ENCODE results near the gene HEPHL1. TPM values are rescaled to one million over a fixed set of nuclear protein-coding genes. Genes with fewer than 3 reads are reported as not detected.

The HEPHL1 gene
- total and polyA plus RNA-seq, 5 donors, result not detected

GRCh38 chr11:94088906-94089305, 67.8 kb downstream of the HEPHL1 start:
- ATAC-seq (no peak), DNase-seq (no peak)
- WGBS, result 78% methylated on average over 21 of the region's 21 CpGs
- Histone ChIP-seq H3K4me1 (ENCODE audit: control insufficient read depth, insufficient read depth, low read length) (no peaks in the 10 kb centered on the region), H3K9me3 (ENCODE audit: control insufficient read depth, low read length) (no peaks in the 10 kb centered on the region), H3K27ac (ENCODE audit: low read length) (no peak overlapping the region), H3K4me3 (ENCODE audit: low read length) (no peak overlapping the region), H3K27me3 (ENCODE audit: control insufficient read depth, insufficient read depth) (no peaks in the 10 kb centered on the region)
- intact Hi-C loops (cut with DNase I), result no loop called here

- WGBS, result 88% methylated on average over 6 of the region's 6 CpGs
- no peak for ATAC-seq
- no peaks in the 10 kb centered on the region for H3K9me3 ChIP-seq (ENCODE audit: control insufficient read depth, low read length)
- no peak overlapping the region for H3K4me3 ChIP-seq (ENCODE audit: low read length)
- no peak for DNase-seq
- no peaks in the 10 kb centered on the region for H3K27me3 ChIP-seq (ENCODE audit: control insufficient read depth, insufficient read depth)
- no peak overlapping the region for H3K27ac ChIP-seq (ENCODE audit: low read length)
- H3K4me1 ChIP-seq (ENCODE audit: control insufficient read depth, insufficient read depth, low read length), result no peaks in the 10 kb centered on the region
- intact Hi-C loops (cut with DNase I), result no loop called here
These were observed 68.2 kb downstream of the HEPHL1 start for GRCh38 chr11:94089341-94089740.

GRCh38 chr11:94090401-94090800, 69.2 kb downstream of the HEPHL1 start:
- DNase-seq (no peak), ATAC-seq (no peak)
- no peak overlapping the region for H3K27ac ChIP-seq (ENCODE audit: low read length)
- no peaks in the 10 kb centered on the region for H3K4me1 ChIP-seq (ENCODE audit: control insufficient read depth, insufficient read depth, low read length)
- 38% methylated on average over 1 of the region's 1 CpG for WGBS
- intact Hi-C loops (cut with DNase I), result no loop called here
- H3K27me3 ChIP-seq (ENCODE audit: control insufficient read depth, insufficient read depth), result no peaks in the 10 kb centered on the region
- no peak overlapping the region for H3K4me3 ChIP-seq (ENCODE audit: low read length)
- H3K9me3 ChIP-seq (ENCODE audit: control insufficient read depth, low read length), result no peaks in the 10 kb centered on the region

DNA sequence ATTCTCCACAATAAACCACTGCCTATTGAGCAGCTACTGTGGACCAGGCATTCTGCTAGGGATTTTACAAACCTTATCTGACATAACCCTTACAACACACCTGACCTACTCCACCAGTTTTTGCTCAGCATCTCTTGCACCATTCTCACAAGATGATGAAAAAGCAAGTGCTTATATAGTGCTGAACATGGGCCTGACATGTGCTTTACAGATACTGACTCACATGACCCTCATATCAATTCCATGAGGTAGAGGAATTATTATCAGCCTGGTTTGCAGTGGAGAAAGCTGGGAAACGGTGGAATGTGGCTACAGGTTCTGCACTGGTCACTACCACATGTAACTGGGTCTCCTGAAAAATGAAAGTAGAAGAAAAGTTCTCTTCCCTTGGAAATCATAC, 69.9 kb downstream of the HEPHL1 start:
- Histone ChIP-seq H3K9me3 (ENCODE audit: control insufficient read depth, low read length) (no peaks in the 10 kb centered on the region), H3K27me3 (ENCODE audit: control insufficient read depth, insufficient read depth) (no peaks in the 10 kb centered on the region), H3K27ac (ENCODE audit: low read length) (no peak overlapping the region), H3K4me1 (ENCODE audit: control insufficient read depth, insufficient read depth, low read length) (no peaks in the 10 kb centered on the region), H3K4me3 (ENCODE audit: low read length) (no peak overlapping the region)
- no peak for ATAC-seq
- 49% methylated on average over 1 of the region's 1 CpG for WGBS
- intact Hi-C loops (cut with DNase I), result no loop called here
- no peak for DNase-seq

DNA sequence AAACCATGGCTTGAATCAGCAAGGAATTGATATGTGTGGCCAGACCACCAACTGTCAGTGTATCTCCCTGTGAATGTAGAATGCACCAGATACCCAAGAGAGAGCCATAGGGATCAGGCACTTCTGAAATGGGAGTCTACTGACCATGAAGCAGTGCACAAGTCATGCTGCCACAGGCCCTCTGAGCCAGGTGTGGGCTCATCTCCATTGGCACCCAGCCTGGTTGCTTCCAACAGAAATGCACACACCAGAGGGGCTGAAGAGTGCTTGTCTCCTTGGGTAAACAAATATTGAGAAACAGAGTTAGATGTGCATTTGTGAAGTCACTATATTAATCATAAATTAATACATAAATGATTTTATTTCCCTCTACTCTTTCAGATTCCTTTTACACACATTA, 79.1 kb downstream of the HEPHL1 start:
- Histone ChIP-seq H3K27ac (ENCODE audit: low read length) (no peak overlapping the region), H3K9me3 (ENCODE audit: control insufficient read depth, low read length) (peaks cover 2% of the 10 kb centered on the region), H3K4me3 (ENCODE audit: low read length) (no peak overlapping the region), H3K4me1 (ENCODE audit: control insufficient read depth, insufficient read depth, low read length) (no peaks in the 10 kb centered on the region), H3K27me3 (ENCODE audit: control insufficient read depth, insufficient read depth) (no peaks in the 10 kb centered on the region)
- no peak for DNase-seq
- no peak for ATAC-seq
- intact Hi-C loops (cut with DNase I), result no loop called here

DNA sequence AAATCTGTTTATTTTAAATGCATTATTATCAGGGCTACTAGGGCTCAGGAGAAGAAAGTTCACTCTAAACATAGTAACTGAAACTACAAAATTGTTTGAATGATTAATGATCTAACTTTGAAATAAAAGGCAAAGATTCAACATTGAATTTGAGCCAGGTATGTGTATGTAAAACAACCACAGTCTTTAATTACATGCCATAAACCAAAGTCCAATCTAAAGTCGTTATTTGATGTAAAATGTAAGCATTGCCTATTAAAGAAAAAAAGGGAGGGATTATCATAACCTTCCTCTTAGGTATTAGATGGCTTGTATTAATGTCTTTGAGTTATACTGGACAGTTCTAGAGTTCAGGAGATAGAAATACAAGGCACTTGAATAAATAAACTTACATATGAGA, 82.3 kb downstream of the HEPHL1 start:
- WGBS, result 71% methylated on average over 1 of the region's 1 CpG
- no peaks in the 10 kb centered on the region for H3K4me1 ChIP-seq (ENCODE audit: control insufficient read depth, insufficient read depth, low read length)
- H3K4me3 ChIP-seq (ENCODE audit: low read length), result no peak overlapping the region
- peaks cover 2% of the 10 kb centered on the region for H3K9me3 ChIP-seq (ENCODE audit: control insufficient read depth, low read length)
- intact Hi-C loops (cut with DNase I), result no loop called here
- DNase-seq (no peak), ATAC-seq (no peak)
- H3K27ac ChIP-seq (ENCODE audit: low read length), result no peak overlapping the region
- H3K27me3 ChIP-seq (ENCODE audit: control insufficient read depth, insufficient read depth), result no peaks in the 10 kb centered on the region

- no peak for ATAC-seq
- Histone ChIP-seq H3K27ac (ENCODE audit: low read length) (no peak overlapping the region), H3K27me3 (ENCODE audit: control insufficient read depth, insufficient read depth) (no peaks in the 10 kb centered on the region), H3K4me1 (ENCODE audit: control insufficient read depth, insufficient read depth, low read length) (no peaks in the 10 kb centered on the region), H3K9me3 (ENCODE audit: control insufficient read depth, low read length) (peaks cover 2% of the 10 kb centered on the region), H3K4me3 (ENCODE audit: low read length) (no peak overlapping the region)
- intact Hi-C loops (cut with DNase I), result no loop called here
- DNase-seq, result no peak
These were observed 83.6 kb downstream of the HEPHL1 start for GRCh38 chr11:94104734-94105133.

DNA sequence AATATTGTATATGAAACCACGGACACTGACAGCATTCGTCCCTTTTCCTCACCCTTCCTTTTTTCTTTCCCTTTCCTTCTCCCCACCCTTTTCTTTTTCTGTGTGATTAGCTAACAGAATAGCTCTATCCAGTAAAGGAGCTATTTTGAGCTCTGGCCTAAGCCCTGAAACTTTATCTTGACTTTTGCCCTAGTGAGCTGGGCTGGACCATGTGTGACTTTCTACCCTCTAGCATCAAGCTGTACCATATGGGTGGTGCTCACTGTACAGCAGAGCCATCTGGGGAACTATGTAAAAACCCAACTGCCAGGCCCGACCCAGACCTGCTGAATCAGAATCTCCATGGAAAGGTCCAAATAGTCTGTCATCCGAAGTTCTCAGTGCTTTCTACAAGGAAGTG, 85.6 kb downstream of the HEPHL1 start:
- intact Hi-C loops (cut with DNase I), result no loop called here
- ATAC-seq, result peak in 1 of 2 donors; percentile 63
- WGBS, result 83% methylated on average over 4 of the region's 4 CpGs
- no peaks in the 10 kb centered on the region for H3K27me3 ChIP-seq (ENCODE audit: control insufficient read depth, insufficient read depth)
- H3K27ac ChIP-seq (ENCODE audit: low read length), result no peak overlapping the region
- H3K4me3 ChIP-seq (ENCODE audit: low read length), result no peak overlapping the region
- no peaks in the 10 kb centered on the region for H3K9me3 ChIP-seq (ENCODE audit: control insufficient read depth, low read length)
- DNase-seq, result no peak
- H3K4me1 ChIP-seq (ENCODE audit: control insufficient read depth, insufficient read depth, low read length), result no peaks in the 10 kb centered on the region

- intact Hi-C loops (cut with DNase I), result no loop called here
- Histone ChIP-seq H3K27me3 (ENCODE audit: control insufficient read depth, insufficient read depth) (no peaks in the 10 kb centered on the region), H3K9me3 (ENCODE audit: control insufficient read depth, low read length) (no peaks in the 10 kb centered on the region), H3K4me1 (ENCODE audit: control insufficient read depth, insufficient read depth, low read length) (no peaks in the 10 kb centered on the region), H3K27ac (ENCODE audit: low read length) (no peak overlapping the region), H3K4me3 (ENCODE audit: low read length) (no peak overlapping the region)
- DNase-seq, result no peak
- 83% methylated on average over 1 of the region's 1 CpG for WGBS
- no peak for ATAC-seq
These were observed 86.2 kb downstream of the HEPHL1 start for GRCh38 chr11:94107363-94107762.

DNA sequence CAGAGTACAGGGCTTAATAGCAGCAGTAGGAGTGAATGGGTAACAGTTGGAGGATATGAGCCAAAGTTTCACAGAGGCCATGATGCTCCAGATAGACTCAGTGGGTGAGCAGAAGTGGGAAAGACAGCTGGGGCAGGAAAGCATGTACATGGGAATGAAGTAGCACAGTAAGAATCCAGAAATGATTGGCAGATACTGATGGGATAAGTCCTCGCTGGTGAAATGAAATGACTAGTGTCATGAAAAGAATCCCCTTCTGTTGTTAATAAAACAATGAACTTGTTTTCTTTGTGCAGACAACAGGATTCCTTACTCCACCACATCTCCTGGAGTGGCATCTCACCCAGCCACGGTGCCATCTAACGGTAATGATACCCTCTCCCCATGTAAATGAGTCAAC, 90.1 kb downstream of the HEPHL1 start:
- Histone ChIP-seq H3K27ac (ENCODE audit: low read length) (no peak overlapping the region), H3K9me3 (ENCODE audit: control insufficient read depth, low read length) (no peaks in the 10 kb centered on the region), H3K4me3 (ENCODE audit: low read length) (no peak overlapping the region), H3K27me3 (ENCODE audit: control insufficient read depth, insufficient read depth) (no peaks in the 10 kb centered on the region), H3K4me1 (ENCODE audit: control insufficient read depth, insufficient read depth, low read length) (no peaks in the 10 kb centered on the region)
- no peak for DNase-seq
- intact Hi-C loops (cut with DNase I), result no loop called here
- WGBS, result 58% methylated on average over 3 of the region's 3 CpGs
- ATAC-seq, result no peak

- Histone ChIP-seq H3K4me3 (ENCODE audit: low read length) (no peak overlapping the region), H3K27ac (ENCODE audit: low read length) (no peak overlapping the region), H3K9me3 (ENCODE audit: control insufficient read depth, low read length) (no peaks in the 10 kb centered on the region), H3K27me3 (ENCODE audit: control insufficient read depth, insufficient read depth) (no peaks in the 10 kb centered on the region), H3K4me1 (ENCODE audit: control insufficient read depth, insufficient read depth, low read length) (no peaks in the 10 kb centered on the region)
- 49% methylated on average over 3 of the region's 3 CpGs for WGBS
- ATAC-seq, result peak; percentile 59 to 71
- DNase-seq, result peak in 2 of 3 donors; percentile 39 to 60
- intact Hi-C loops (cut with DNase I), result no loop called here
These were observed 90.5 kb downstream of the HEPHL1 start for GRCh38 chr11:94111660-94112059.

- intact Hi-C loops (cut with DNase I), result no loop called here
- H3K27me3 ChIP-seq (ENCODE audit: control insufficient read depth, insufficient read depth), result no peaks in the 10 kb centered on the region
- no peak for DNase-seq
- no peak overlapping the region for H3K27ac ChIP-seq (ENCODE audit: low read length)
- no peak overlapping the region for H3K4me3 ChIP-seq (ENCODE audit: low read length)
- no peaks in the 10 kb centered on the region for H3K4me1 ChIP-seq (ENCODE audit: control insufficient read depth, insufficient read depth, low read length)
- H3K9me3 ChIP-seq (ENCODE audit: control insufficient read depth, low read length), result no peaks in the 10 kb centered on the region
- 48% methylated on average over 1 of the region's 1 CpG for WGBS
- ATAC-seq, result peak; percentile 45 to 74
These were observed 91.2 kb downstream of the HEPHL1 start for GRCh38 chr11:94112206-94112953.

Measured in right cardiac atrium (tissue), 5 donors.